HEK293 (cell line): ENCODE results near the gene CDK4.
A peak's percentile ranks its signal among the peaks of the same experiment; 100 is the strongest.

ENCODE experiments used
- CTCF ChIA-PET: fragments of 350-600 bp; formaldehyde crosslinking; extraction: SDS; loops from one replicate; lab custom pipeline; 2021; ENCODE audit warnings: antibody characterized with exemption; lab: Yijun Ruan, JAX
- POLR2A ChIA-PET: fragments of 300-600 bp; formaldehyde crosslinking; extraction: SDS; loops from one replicate; lab custom pipeline; 2020; ENCODE audit warnings: antibody characterized with exemption, inconsistent platforms; lab: Yijun Ruan, JAX
- H3K27ac ChIP-seq: fragments of 200-500 bp; sonication (Bioruptor generic); 2 replicates; pipeline ENCODE4 v1.5.1; 2014; ENCODE audit warnings: low read depth, low read length, control low read depth, inconsistent platforms; ENCODE audit errors: extremely low read depth
- H3K36me3 ChIP-seq, 2 experiments: fragments of 200-500 bp in 1 of 2; sonication (Bioruptor generic) in 1 of 2; 1 replicate in 1 of 2; 2 replicates in 1 of 2; pipeline ENCODE4 v1.5.1; 2014 to 2017; ENCODE audit warnings: inconsistent platforms in 2 of 2, low read length in 2 of 2; ENCODE audit not compliant: control insufficient read depth in 2 of 2, insufficient read depth in 1 of 2
- H3K4me1 ChIP-seq: fragments of 200-500 bp; sonication (Bioruptor generic); 2 replicates; pipeline ENCODE4 v1.5.1; 2014; ENCODE audit warnings: mild to moderate bottlenecking, low read length, inconsistent platforms; ENCODE audit not compliant: control insufficient read depth, insufficient read depth
- H3K4me3 ChIP-seq: 2 replicates; pipeline ENCODE4 v1.5.1; 2011; ENCODE audit warnings: low read depth, mild to moderate bottlenecking, control low read depth, low read length, moderate library complexity
- H3K9me3 ChIP-seq: fragments of 200-500 bp; sonication (Bioruptor generic); 2 replicates; pipeline ENCODE4 v1.5.1; 2014; ENCODE audit warnings: low read depth, low read length, inconsistent platforms; ENCODE audit not compliant: control insufficient read depth, insufficient read depth
- KLF1 ChIP-seq: fragments of 450-650 bp; formaldehyde crosslinking; IDR thresholded peaks from 2 replicates; pipeline ENCODE4 v1.5.1; 2016; ENCODE audit warnings: missing biosample characterization, missing genetic modification characterization
- KLF10 ChIP-seq: fragments of 450-650 bp; IDR thresholded peaks from 2 replicates; pipeline ENCODE4 v1.5.1; 2018; ENCODE audit warnings: missing biosample characterization, mild to moderate bottlenecking, missing genetic modification characterization
- KLF16 ChIP-seq: fragments of 450-650 bp; formaldehyde crosslinking; IDR thresholded peaks from 2 replicates; pipeline ENCODE4 v1.5.1; 2017; ENCODE audit warnings: missing biosample characterization, missing genetic modification characterization
- MYNN ChIP-seq: fragments of 450-650 bp; formaldehyde crosslinking; IDR thresholded peaks from 2 replicates; pipeline ENCODE4 v1.5.1; 2016; ENCODE audit warnings: missing biosample characterization, missing genetic modification characterization, borderline replicate concordance
- SCRT2 ChIP-seq: fragments of 450-650 bp; formaldehyde crosslinking; IDR thresholded peaks from 2 replicates; pipeline ENCODE4 v1.5.1; 2016; ENCODE audit warnings: missing biosample characterization, missing genetic modification characterization
- YY2 ChIP-seq: fragments of 450-650 bp; formaldehyde crosslinking; IDR thresholded peaks from 2 replicates; pipeline ENCODE4 v1.5.1; 2016; ENCODE audit warnings: missing biosample characterization, missing genetic modification characterization
- ZBTB1 ChIP-seq: fragments of 450-650 bp; formaldehyde crosslinking; IDR thresholded peaks from 2 replicates; pipeline ENCODE4 v1.5.1; 2016; ENCODE audit warnings: missing biosample characterization, missing genetic modification characterization
- ZFP69B ChIP-seq: fragments of 450-650 bp; formaldehyde crosslinking; IDR thresholded peaks from 2 replicates; pipeline ENCODE4 v1.5.1; 2016; ENCODE audit warnings: missing biosample characterization, missing genetic modification characterization
- ZIC2 ChIP-seq: fragments of 450-650 bp; formaldehyde crosslinking; IDR thresholded peaks from 2 replicates; pipeline ENCODE4 v1.5.1; 2016; ENCODE audit warnings: missing biosample characterization, missing genetic modification characterization
- ZNF16 ChIP-seq: fragments of 450-650 bp; formaldehyde crosslinking; IDR thresholded peaks from 2 replicates; pipeline ENCODE4 v1.5.1; 2016; ENCODE audit warnings: low read depth, missing biosample characterization, missing genetic modification characterization
- ZNF211 ChIP-seq: fragments of 450-650 bp; formaldehyde crosslinking; IDR thresholded peaks from 2 replicates; pipeline ENCODE4 v1.5.1; 2016; ENCODE audit warnings: low read depth, missing biosample characterization, missing genetic modification characterization
- ZNF23 ChIP-seq: fragments of 450-650 bp; formaldehyde crosslinking; IDR thresholded peaks from 2 replicates; pipeline ENCODE4 v1.5.1; 2016; ENCODE audit warnings: missing biosample characterization, missing genetic modification characterization, borderline replicate concordance
- ZNF239 ChIP-seq: fragments of 450-650 bp; formaldehyde crosslinking; IDR thresholded peaks from 2 replicates; pipeline ENCODE4 v1.5.1; 2016; ENCODE audit warnings: missing biosample characterization, missing genetic modification characterization
- ZNF302 ChIP-seq: fragments of 450-650 bp; formaldehyde crosslinking; IDR thresholded peaks from 2 replicates; pipeline ENCODE4 v1.5.1; 2016; ENCODE audit warnings: missing biosample characterization, missing genetic modification characterization, low read depth
- ZNF350 ChIP-seq: fragments of 450-650 bp; formaldehyde crosslinking; IDR thresholded peaks from 2 replicates; pipeline ENCODE4 v1.5.0; 2017; ENCODE audit warnings: missing biosample characterization, mild to moderate bottlenecking, missing genetic modification characterization
- ZNF391 ChIP-seq: fragments of 450-650 bp; formaldehyde crosslinking; IDR thresholded peaks from 2 replicates; pipeline ENCODE4 v1.5.1; 2016; ENCODE audit warnings: low read depth, missing biosample characterization, missing genetic modification characterization, borderline replicate concordance
- ZNF514 ChIP-seq: fragments of 450-650 bp; formaldehyde crosslinking; IDR thresholded peaks from 2 replicates; pipeline ENCODE4 v1.5.1; 2016; ENCODE audit warnings: missing biosample characterization, missing genetic modification characterization
- ZNF558 ChIP-seq: fragments of 450-650 bp; formaldehyde crosslinking; IDR thresholded peaks from 2 replicates; pipeline ENCODE4 v1.5.1; 2016; ENCODE audit warnings: missing biosample characterization, missing genetic modification characterization
- ZNF585B ChIP-seq: fragments of 450-650 bp; formaldehyde crosslinking; IDR thresholded peaks from 2 replicates; pipeline ENCODE4 v1.5.1; 2016; ENCODE audit warnings: missing biosample characterization, missing genetic modification characterization
- ZNF623 ChIP-seq: fragments of 450-650 bp; formaldehyde crosslinking; IDR thresholded peaks from 2 replicates; pipeline ENCODE4 v1.5.1; 2016; ENCODE audit warnings: missing biosample characterization, missing genetic modification characterization
- ZNF626 ChIP-seq: fragments of 450-650 bp; sonication (Bioruptor Pico); formaldehyde crosslinking; IDR thresholded peaks from 2 replicates; pipeline ENCODE4 v1.5.1; 2018; ENCODE audit warnings: missing biosample characterization, missing genetic modification characterization, inconsistent platforms
- ZNF768 ChIP-seq: fragments of 450-650 bp; formaldehyde crosslinking; IDR thresholded peaks from 2 replicates; pipeline ENCODE4 v1.5.1; 2018; ENCODE audit warnings: missing biosample characterization, mild to moderate bottlenecking, missing genetic modification characterization
- ZNF785 ChIP-seq: fragments of 450-650 bp; formaldehyde crosslinking; IDR thresholded peaks from 2 replicates; pipeline ENCODE4 v1.5.1; 2016; ENCODE audit warnings: missing biosample characterization, missing genetic modification characterization
- ZNF843 ChIP-seq: fragments of 450-650 bp; formaldehyde crosslinking; IDR thresholded peaks from 2 replicates; pipeline ENCODE4 v1.5.1; 2016; ENCODE audit warnings: missing biosample characterization, missing genetic modification characterization
- TF ChIP-seq, protein P1 (sequence below): fragments of 450-650 bp; formaldehyde crosslinking; optimal IDR thresholded peaks from 2 replicates; pipeline ENCODE3; 2016; ENCODE audit warnings: missing biosample characterization, mild to moderate bottlenecking, missing genetic modification characterization
- TF ChIP-seq, protein P2 (sequence below): fragments of 450-650 bp; formaldehyde crosslinking; IDR thresholded peaks from 2 replicates; pipeline ENCODE4 v1.5.1; 2016; ENCODE audit warnings: missing biosample characterization, missing genetic modification characterization
- TF ChIP-seq, protein P3 (sequence below): IDR thresholded peaks from 2 replicates; pipeline ENCODE4 v1.6.1; 2011; ENCODE audit warnings: mild to moderate bottlenecking, low read depth, low read length, borderline replicate concordance
- TF ChIP-seq, protein P4 (sequence below): fragments of 450-650 bp; formaldehyde crosslinking; IDR thresholded peaks from 2 replicates; pipeline ENCODE4 v1.5.1; 2016; ENCODE audit warnings: missing biosample characterization, missing genetic modification characterization
- TF ChIP-seq, protein P5 (sequence below): fragments of 450-650 bp; formaldehyde crosslinking; IDR thresholded peaks from 2 replicates; pipeline ENCODE4 v1.5.1; 2016; ENCODE audit warnings: missing biosample characterization, missing genetic modification characterization

CDK4 gene

DNA sequence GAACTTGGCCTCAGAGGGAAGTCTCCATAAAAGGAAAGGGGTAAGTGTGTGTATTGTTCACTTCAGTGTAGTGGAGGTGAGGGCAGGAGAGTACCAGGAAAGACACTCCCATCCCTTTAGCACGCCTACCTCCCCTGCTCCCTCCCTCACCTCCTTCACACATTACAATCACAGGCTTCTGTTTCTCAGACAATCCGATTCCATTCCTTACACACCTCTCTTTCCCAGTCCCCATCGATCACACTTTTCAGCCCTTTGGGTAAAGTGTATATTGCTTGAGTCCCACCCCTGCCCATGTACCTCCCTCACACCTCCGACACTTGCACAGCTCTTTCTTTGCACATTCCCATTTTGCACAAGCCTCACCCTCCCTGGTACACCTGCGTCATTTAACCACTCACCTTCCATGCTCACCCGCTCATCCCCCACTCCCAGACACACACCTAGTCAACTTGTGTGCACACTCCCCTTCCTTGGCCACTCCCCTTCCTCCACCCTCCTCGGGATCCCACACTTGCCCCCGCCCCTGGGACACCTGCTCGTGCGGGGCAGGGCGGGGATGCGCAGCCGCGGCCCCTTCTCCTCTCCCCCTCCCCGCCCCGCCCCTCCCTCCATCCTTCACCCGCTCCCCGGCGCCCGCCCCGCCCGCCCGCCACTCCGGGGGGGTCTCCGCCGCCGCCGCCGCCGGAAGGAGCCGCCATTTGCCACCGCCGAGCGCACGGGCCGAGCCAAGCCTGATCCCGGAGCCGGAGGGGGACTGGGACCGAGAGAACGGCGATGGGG lies 2.5 kb upstream of the CDK4 start, which contains the start of gene MARCHF9:
MARCHF9 (plus strand) TSS at position 693 of the 783 bp plus-strand sequence. CDS start 426 bp downstream, outside the sequence.
- POLR2A ChIA-PET = interaction anchor here (0.5 to 1.4 kb wide), 3 partner anchors 17 to 1832 kb away, joined by 3 to 4 read pairs (median 4); partner anchors contain the start of genes EEF1AKMT3 and METTL1
- CTCF ChIA-PET = interaction anchor here (2.4 kb wide), 1 partner anchor 12 kb away, joined by 26 read pairs; the partner anchor contains the start of gene CYP27B1
- Histone ChIP-seq H3K9me3 (no peaks in the 10 kb centered on the region), H3K36me3 (peaks cover 16 to 46% of the 10 kb centered on the region in 2 experiments), H3K4me1 (peaks cover 16% of the 10 kb centered on the region), H3K4me3 (peak within 1 kb of the TSS; percentile 63), H3K27ac (peak within 1 kb of the TSS; percentile 69; the same call in 1 of the 2 replicates)
- TF ChIP-seq ZNF585B (no peak), KLF1 (tag by site-specific recombination) (peak; percentile 97), ZNF23 (tag by site-specific recombination) (no peak), KLF16 (tag by site-specific recombination) (no peak; the same call in 1 of the 2 replicates), ZNF843 (tag by site-specific recombination) (peak; percentile 67; the same call in 1 of the 2 replicates), ZFP69B (tag by site-specific recombination) (no peak), ZNF302 (tag by site-specific recombination) (no peak), ZIC2 (tag by site-specific recombination) (no peak), SCRT2 (peak; percentile 87), YY2 (tag by site-specific recombination) (peak; percentile 58), ZNF768 (no peak), ZNF211 (no peak), ZNF514 (no peak), ZNF623 (tag by site-specific recombination) (no peak), KLF10 (tag by site-specific recombination) (no peak), ZNF626 (tag by site-specific recombination) (no peak), ZNF391 (tag by site-specific recombination) (peak; percentile 76; the same call in 1 of the 2 replicates), ZNF16 (tag by site-specific recombination) (no peak), MYNN (no peak), ZNF239 (tag by site-specific recombination) (no peak), ZNF785 (tag by site-specific recombination) (no peak), ZBTB1 (tag by site-specific recombination) (0 out of 2 replicates have a peak, but pooled peaks have one; percentile 35), ZNF350 (tag by site-specific recombination) (no peak), ZNF558 (no peak)
- TF ChIP-seq, protein P1, sequence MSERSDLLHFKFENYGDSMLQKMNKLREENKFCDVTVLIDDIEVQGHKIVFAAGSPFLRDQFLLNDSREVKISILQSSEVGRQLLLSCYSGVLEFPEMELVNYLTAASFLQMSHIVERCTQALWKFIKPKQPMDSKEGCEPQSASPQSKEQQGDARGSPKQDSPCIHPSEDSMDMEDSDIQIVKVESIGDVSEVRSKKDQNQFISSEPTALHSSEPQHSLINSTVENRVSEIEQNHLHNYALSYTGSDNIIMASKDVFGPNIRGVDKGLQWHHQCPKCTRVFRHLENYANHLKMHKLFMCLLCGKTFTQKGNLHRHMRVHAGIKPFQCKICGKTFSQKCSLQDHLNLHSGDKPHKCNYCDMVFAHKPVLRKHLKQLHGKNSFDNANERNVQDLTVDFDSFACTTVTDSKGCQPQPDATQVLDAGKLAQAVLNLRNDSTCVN (tag by site-specific recombination) = peak; percentile 87
- TF ChIP-seq, protein P2, sequence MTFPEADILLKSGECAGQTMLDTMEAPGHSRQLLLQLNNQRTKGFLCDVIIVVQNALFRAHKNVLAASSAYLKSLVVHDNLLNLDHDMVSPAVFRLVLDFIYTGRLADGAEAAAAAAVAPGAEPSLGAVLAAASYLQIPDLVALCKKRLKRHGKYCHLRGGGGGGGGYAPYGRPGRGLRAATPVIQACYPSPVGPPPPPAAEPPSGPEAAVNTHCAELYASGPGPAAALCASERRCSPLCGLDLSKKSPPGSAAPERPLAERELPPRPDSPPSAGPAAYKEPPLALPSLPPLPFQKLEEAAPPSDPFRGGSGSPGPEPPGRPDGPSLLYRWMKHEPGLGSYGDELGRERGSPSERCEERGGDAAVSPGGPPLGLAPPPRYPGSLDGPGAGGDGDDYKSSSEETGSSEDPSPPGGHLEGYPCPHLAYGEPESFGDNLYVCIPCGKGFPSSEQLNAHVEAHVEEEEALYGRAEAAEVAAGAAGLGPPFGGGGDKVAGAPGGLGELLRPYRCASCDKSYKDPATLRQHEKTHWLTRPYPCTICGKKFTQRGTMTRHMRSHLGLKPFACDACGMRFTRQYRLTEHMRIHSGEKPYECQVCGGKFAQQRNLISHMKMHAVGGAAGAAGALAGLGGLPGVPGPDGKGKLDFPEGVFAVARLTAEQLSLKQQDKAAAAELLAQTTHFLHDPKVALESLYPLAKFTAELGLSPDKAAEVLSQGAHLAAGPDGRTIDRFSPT (tag by site-specific recombination) = 0 out of 2 replicates have a peak, but pooled peaks have one; percentile 25
- TF ChIP-seq, protein P3, sequence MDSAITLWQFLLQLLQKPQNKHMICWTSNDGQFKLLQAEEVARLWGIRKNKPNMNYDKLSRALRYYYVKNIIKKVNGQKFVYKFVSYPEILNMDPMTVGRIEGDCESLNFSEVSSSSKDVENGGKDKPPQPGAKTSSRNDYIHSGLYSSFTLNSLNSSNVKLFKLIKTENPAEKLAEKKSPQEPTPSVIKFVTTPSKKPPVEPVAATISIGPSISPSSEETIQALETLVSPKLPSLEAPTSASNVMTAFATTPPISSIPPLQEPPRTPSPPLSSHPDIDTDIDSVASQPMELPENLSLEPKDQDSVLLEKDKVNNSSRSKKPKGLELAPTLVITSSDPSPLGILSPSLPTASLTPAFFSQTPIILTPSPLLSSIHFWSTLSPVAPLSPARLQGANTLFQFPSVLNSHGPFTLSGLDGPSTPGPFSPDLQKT = no peak
- TF ChIP-seq, protein P4, sequence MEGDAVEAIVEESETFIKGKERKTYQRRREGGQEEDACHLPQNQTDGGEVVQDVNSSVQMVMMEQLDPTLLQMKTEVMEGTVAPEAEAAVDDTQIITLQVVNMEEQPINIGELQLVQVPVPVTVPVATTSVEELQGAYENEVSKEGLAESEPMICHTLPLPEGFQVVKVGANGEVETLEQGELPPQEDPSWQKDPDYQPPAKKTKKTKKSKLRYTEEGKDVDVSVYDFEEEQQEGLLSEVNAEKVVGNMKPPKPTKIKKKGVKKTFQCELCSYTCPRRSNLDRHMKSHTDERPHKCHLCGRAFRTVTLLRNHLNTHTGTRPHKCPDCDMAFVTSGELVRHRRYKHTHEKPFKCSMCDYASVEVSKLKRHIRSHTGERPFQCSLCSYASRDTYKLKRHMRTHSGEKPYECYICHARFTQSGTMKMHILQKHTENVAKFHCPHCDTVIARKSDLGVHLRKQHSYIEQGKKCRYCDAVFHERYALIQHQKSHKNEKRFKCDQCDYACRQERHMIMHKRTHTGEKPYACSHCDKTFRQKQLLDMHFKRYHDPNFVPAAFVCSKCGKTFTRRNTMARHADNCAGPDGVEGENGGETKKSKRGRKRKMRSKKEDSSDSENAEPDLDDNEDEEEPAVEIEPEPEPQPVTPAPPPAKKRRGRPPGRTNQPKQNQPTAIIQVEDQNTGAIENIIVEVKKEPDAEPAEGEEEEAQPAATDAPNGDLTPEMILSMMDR = no peak
- TF ChIP-seq, protein P5, sequence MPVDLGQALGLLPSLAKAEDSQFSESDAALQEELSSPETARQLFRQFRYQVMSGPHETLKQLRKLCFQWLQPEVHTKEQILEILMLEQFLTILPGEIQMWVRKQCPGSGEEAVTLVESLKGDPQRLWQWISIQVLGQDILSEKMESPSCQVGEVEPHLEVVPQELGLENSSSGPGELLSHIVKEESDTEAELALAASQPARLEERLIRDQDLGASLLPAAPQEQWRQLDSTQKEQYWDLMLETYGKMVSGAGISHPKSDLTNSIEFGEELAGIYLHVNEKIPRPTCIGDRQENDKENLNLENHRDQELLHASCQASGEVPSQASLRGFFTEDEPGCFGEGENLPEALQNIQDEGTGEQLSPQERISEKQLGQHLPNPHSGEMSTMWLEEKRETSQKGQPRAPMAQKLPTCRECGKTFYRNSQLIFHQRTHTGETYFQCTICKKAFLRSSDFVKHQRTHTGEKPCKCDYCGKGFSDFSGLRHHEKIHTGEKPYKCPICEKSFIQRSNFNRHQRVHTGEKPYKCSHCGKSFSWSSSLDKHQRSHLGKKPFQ = peak; percentile 97
